Limb (tissue), 2 donors: Measurements from ENCODE around the gene NDUFB5.
"Not testable (repeated sequence)": the region's sequence is repeated elsewhere in the genome, so short reads cannot be mapped to it uniquely, and the experiment has no call there.

Experiments
- DNase-seq, 2 donors: peaks; one replicate each; pipeline ENCODE4 v3.0.0-alpha.2; 2016; ENCODE audit errors: extremely low spot score in 2 of 2

The NDUFB5 gene

GRCh38 chr3:179630753-179631451 lies 26.3 kb downstream of the NDUFB5 start:
- no peak for DNase-seq

GRCh38 chr3:179640469-179640868 lies 35.9 kb downstream of the NDUFB5 start:
- no peak for DNase-seq

DNA sequence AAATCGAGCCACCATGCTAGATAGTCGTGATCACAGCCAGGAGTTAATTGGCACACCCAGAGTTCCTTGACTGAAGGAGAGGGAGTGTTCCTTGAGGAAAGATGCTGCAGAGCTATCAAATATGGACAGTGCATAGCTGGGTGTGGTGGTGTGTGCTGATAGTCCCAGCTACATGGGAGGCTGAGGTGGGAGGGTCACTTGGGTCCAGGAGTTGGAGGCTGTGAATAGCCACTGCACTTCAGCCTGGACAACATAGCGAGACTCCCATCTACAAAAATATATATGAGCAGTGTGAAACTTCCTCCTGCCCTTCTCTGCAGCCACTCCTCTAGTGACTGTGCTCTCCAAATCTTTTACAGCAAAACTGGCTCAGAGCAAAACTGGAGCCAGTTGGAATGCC lies 38.3 kb downstream of the NDUFB5 start:
- DNase-seq = no peak

DNA sequence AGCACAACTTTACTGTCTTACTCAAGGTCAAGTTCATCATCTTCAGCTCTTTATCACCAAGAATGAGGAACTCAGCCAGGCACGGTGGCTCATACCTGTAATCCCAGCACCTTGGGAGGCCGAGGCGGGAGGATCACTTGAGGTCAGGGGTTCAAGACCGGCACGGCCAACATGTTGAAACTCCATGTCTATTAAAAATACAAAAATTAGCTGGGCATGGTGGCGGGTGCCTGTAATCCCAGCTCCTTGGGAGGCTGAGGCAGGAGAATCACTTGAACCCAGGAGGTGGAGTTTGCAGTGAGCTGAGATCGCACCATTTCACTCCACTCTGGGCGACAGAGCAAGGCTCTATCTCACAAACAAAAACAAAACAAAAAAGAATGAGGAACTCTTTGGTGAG lies 39.2 kb downstream of the NDUFB5 start:
- not testable (repeated sequence) for DNase-seq

- no peak for DNase-seq
Observed at GRCh38 chr3:179646177-179646576, 41.6 kb downstream of the NDUFB5 start.

DNA sequence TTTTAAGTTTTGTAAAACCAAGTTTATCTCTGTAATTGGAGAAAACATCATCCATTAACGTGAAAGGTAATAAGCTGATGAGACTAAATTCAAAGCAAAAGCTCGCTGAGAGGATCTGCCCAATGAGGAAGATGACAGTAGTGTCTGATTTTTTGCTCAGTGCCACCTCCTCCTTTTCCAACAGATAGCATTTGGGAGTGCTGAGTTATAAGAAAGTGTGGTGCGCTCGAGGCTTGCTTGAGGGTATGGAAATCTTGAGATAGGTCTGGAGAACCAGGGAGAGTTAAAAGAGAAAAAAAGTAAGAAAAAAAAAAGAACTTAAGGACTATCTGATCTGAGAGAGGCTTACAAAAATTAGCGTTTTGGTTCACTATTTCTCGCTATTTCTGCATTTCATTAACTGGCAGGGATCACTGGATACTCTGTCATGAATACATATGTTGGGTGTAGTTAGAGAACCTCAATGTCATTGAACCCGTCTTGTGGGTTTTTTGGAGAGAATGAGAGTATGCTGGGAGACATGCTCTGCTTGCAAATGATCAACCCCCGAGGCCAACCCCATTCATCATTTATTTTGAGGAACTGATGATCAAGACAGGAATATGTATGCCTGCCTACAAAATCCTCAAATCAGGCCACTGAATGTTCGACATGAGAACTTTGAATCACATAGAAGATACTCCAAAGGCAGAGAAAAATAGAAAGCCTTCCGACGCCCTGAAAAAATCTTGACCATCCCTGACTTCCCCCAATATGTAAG lies 47.3 kb downstream of the NDUFB5 start:
- no peak for DNase-seq

DNA sequence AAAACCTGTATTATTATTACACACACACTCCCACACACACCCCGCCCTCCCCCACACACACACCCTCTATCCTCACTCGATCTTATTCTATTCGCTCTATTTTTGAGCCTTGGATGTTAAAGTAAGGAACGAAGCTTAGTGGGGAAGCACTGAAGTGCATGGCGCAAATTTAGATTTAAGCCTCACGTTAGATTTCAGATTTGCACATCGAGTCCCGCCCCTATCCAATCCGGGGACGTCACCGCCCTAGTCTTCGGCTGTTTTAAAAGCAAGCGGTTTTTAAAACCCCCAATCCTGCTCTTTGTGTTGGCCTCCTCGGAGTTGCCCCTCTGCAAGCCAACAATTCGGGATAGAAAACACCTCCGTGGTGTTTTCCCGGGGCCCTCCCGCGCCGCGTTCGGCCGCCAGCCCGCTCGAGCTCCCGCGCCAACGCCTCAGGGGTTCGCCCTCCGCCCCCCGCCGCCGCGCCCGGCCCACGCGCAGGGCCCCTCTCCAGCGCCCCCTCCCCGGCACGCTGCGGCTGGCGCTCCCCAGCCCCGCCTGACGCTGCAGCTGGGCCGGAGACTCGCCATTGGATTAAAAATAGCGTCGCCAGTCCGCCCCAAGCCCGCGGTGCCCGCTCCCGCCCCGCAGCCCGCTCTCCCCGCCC lies 48.0 kb downstream of the NDUFB5 start, which contains the start of gene USP13:
TSS of gene USP13 (plus strand) at position 594 of the 649 bp plus-strand sequence. CDS start 186 bp downstream, outside the sequence.
- peak; percentile 81 to 89 for DNase-seq

DNA sequence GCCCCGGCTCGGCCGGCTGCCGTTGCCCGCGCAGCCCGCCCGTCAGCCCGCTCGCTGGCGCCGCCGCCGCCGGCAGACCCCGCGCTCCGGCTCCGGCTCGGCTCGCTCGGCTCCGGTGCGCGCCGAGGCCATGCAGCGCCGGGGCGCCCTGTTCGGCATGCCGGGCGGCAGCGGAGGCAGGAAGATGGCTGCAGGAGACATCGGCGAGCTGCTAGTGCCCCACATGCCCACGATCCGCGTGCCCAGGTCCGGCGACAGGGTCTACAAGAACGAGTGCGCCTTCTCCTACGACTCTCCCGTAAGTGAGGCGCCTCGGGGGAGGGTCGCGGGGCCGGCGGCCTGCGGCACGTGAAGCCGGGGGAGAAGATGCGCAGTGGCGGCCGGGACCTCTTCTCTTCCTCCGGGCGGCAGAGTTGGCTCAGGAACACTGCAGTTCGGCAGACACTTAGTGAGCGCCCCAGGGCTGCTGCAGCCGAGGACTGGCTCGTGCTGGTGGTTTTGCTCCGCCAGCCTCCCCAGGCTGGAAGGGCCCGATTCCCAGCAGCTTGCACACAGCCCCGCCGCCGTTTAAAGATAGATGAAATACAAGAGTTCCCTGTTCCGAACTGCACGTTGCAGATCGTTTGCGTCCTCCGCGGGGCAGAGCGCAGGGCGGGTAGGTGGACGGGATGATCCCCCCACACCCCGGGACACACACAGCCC lies 48.7 kb downstream of the NDUFB5 start:
- peak; percentile 68 to 86 for DNase-seq

DNA sequence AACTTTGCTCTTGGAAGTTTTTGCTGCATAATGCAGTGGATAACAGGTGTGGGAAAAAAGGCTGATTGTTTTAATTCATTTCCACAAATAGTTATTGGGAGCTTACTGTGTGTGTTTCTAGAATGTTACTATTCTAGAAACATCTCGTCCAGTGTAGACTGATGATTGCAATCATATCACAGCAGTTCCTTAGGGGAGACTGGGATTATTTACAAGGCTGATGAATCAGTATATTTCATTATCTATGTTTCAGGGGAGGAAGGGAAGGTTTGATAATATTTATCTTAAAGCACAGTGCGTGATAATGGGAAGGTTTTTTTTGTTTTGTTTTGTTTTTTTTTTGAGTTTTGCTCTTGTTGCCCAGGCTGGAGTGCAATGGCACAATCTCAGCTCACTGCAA lies 50.6 kb downstream of the NDUFB5 start:
- no peak for DNase-seq

GRCh38 chr3:179658606-179659005 lies 54.0 kb downstream of the NDUFB5 start:
- no peak for DNase-seq

DNA sequence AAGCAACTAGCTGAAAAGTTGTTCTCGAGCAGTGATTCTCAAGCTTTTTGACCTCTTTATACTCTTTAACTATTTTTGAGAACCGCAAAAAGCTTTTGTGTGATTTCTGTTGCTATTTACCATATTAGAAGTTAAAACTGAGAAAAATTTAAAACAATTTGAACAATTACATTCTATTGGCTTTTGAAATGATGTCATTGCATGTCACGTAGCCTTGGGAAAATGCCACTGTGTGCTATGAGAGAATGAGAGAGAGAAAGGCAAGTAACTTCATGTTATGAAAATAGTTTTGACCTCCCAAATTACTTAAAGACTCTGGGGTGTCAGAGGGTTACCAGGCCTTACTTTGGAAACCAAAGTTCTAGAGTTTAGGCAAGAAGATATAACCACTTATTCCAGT lies 56.3 kb downstream of the NDUFB5 start:
- no peak for DNase-seq

- DNase-seq = no peak
Observed at GRCh38 chr3:179661777-179662176, 57.2 kb downstream of the NDUFB5 start.

- DNase-seq = no peak
Observed at GRCh38 chr3:179663093-179663492, 58.5 kb downstream of the NDUFB5 start.

DNA sequence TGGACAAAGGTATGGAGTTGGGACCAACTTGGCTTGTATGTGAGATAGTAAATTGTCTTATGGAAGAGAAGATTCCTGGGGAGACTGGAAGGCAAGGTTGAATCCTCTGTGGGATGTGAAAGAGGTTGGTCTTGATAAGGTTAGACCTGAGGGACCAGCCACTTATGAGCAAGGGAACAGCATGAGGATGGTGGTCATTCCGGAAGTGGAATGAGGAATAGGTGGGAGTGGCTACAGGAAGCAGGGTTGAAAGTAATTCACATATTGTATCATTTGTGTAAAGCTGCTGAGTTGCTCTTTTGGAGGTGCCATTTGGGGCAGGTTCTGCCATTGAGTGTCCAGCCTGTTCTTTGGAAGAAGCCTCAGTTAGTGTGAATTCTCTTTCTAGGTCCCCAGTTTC lies 61.4 kb downstream of the NDUFB5 start:
- no peak for DNase-seq

DNA sequence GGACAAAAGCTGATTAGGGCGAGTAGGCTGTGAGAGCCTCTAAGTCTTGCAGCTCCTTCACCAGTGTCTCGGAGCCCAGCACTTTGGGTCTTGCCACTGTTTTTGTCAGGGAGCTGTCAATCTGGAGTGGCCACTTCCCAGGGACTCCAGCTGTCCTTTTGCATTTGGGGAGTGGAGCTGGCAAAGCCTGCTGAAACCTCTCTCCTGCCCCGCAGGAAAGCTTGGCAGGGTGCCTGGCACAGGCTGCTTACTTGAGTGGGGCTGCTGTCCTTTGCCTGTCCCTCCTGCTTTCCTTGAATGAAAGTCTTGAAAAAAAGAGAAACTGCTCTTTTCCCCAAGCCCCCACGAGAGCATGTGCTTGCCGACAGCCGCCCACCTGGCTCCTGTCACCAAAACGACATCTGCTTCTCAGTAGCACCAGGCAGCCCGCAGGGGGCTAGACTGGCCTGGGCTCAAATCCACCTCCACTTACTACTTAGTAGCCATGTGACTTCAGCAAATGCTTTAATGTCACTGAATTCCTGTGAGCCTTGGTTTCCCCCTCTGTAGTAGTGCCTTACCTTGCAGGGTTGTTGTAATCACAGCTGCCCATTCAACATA lies 61.9 kb downstream of the NDUFB5 start:
- peak; percentile 49 to 59 for DNase-seq

DNA sequence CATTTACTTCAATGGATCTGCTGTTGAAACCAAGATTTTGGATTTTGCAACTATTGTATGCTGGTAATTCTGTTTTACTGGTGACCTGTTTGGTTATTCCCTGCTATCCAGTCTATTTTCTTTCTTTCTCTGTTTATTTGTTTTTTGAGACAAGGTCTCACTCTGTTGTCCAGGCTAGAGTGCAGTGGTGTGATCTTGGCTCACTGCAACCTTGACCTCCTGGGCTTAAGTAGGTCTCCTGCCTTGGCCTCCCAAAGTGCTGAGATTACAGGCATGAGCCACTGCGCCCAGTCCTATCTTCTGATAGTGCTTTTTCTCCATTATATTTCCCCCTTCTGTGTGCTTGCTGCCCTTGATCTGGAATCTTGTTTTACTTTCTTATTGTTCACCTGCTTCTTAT lies 63.8 kb downstream of the NDUFB5 start:
- DNase-seq = no peak

GRCh38 chr3:179670311-179670710 lies 65.7 kb downstream of the NDUFB5 start:
- DNase-seq = no peak

DNA sequence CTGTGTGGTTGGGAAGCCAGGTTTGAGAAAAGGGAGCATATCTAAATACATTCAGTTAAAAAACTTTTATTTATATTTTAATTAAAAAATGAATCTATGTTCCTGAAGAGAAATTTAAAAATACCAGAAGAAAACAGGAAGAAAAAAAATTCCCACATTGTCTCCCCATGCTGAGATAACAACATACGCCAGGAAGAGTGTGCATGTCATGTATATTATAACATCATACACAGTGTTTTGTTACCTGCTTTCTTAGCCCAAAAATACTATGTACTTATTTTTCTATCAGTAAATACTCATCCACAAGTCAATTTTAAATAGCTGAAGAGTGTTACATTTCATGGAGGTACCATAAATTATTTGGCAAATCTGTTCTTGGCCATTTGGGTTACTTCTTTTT lies 66.7 kb downstream of the NDUFB5 start:
- no peak for DNase-seq

DNA sequence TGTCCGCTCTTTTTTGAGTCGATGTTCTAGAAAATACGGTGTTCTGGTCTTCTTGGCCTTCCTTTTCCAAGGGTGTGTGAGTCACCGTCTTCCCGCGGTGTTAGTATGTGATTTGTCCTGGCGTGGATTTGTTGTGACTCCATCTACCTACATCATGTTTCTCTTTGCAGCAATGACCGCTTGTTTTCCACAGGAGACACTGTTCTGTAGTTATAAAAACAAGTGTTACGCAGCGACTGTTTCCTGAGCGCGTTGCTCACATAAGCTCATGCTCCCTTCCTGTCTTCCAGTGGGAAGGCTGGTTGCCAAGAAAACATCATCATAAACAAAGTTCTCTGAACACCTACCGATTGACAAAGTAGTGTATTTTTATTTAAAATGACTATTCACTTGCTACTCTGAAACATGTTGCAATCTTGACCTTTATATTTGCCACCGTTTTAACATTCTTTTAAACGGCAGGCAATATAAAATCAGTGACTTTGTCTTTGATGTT lies 67.2 kb downstream of the NDUFB5 start:
- DNase-seq = no peak

GRCh38 chr3:179672918-179673317 lies 68.3 kb downstream of the NDUFB5 start:
- DNase-seq = no peak

DNA sequence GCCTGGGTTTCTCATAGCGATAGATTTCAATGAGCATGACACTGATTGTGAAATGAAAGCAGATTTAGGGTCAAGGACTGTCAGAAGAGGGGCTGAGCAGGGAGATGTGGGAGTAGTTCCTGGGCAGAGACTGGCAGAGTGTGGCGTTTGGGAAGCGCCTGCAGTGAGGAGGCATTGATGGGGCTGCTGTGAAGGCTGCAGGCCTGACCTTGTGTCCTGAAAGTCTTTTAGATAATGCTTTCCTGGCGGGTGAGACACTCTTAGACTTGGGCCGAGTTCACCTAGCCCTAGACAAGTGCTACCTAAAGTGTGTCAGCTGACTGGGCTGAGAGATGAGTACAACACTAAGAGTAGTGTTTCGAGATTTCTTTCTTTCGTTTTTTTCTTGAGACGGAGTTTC lies 68.9 kb downstream of the NDUFB5 start:
- DNase-seq = no peak
